Ovary (tissue), 9 donors: ENCODE results near the gene ABI3. TPM values are rescaled to one million over a fixed set of nuclear protein-coding genes. Genes with fewer than 3 reads are reported as not detected.

ENCODE experiments used
- DNase-seq, 5 donors: peaks; one replicate each; pipeline ENCODE4 v3.0.0-alpha.2; 2019 to 2020
- H3K27ac ChIP-seq, 2 donors: fragments of 200-600 bp; one replicate each; pipeline versions ENCODE4 v1.5.1 to v1.8.0; 2019 to 2022
- H3K27me3 ChIP-seq: fragments of 200-600 bp; one replicate; pipeline ENCODE4 v1.8.0; 2022
- H3K36me3 ChIP-seq: fragments of 200-600 bp; sonication (generic); one replicate; pipeline ENCODE4 v1.5.1; 2019
- H3K4me1 ChIP-seq: one replicate; pipeline ENCODE4 v1.8.1; 2013; ENCODE audit warnings: mild to moderate bottlenecking, moderate library complexity; ENCODE audit not compliant: insufficient read depth
- H3K4me3 ChIP-seq: fragments of 200-600 bp; sonication (generic); one replicate; pipeline ENCODE4 v1.5.1; 2017
- H3K9me3 ChIP-seq, 2 donors: fragments of 200-600 bp in 1 of 2; sonication (generic) in 1 of 2; one replicate each; pipeline versions ENCODE4 v1.5.1 to v1.8.1; 2013 to 2019; ENCODE audit warnings: mild to moderate bottlenecking in 1 of 2, moderate library complexity in 1 of 2
- EP300 ChIP-seq: sonication (generic); formaldehyde crosslinking; IDR thresholded peaks from one replicate; pipeline ENCODE4 v1.6.1; 2017; ENCODE audit warnings: antibody characterized with exemption
- POLR2A ChIP-seq: fragments of 450-650 bp; IDR thresholded peaks from one replicate; pipeline ENCODE4 v1.6.1; 2017; ENCODE audit warnings: antibody characterized with exemption, mild to moderate bottlenecking, moderate library complexity
- WGBS, 3 donors: extraction: QIAGEN DNeasy Blood & Tissue Kit in 1 of 3; methylation state at CpG; one replicate each; pipeline versions ENCODE4 v1.1.5 to v1.1.7; 2013 to 2017; 5-methylcytosine and 5-hydroxymethylcytosine counted together
- intact Hi-C, 4 donors: fragments of 100-400 bp; cut with DNase I; formaldehyde crosslinking; loops; one replicate each; pipeline versions ENCODE4 v1.11.0 to v1.15.1; 2022 to 2023
- polyA plus RNA-seq, 2 donors: library from polyadenylated mRNA; stranded (reverse); fragments of 200-250 nt in 1 of 2; fragments of 350-450 nt in 1 of 2; fragmentation: Illumina TruSeq in 1 of 2; extraction: RNeasy Lipid Tissue Mini Kit (QIAGEN cat#74804) in 1 of 2; gene quantifications; one replicate each; pipeline ENCODE4 v1.2.3, GENCODE V29; 2013 to 2014
- total RNA-seq, 7 donors: library from RNA; depleted of rRNA in 2 of 7; stranded (reverse); fragments of >200 nt in 2 of 7; fragmentation: NEBNext Ultra II Directional in 3 of 7; extraction: Animal tissue kit (Norgen Biotek cat#: 25700) in 3 of 7; gene quantifications; one replicate each; pipeline versions ENCODE4 v1.1.0 to v1.2.4, GENCODE V29; 2016 to 2023
- TF ChIP-seq, protein P1 (sequence below), 3 donors: fragments of 450-650 bp in 2 of 3; fragments of 200-600 bp in 1 of 3; IDR thresholded peaks; one replicate each; pipeline versions ENCODE4 v1.5.1 to v1.8.0; 2016 to 2022; ENCODE audit warnings: antibody characterized with exemption in 3 of 3, mild to moderate bottlenecking in 1 of 3
- donor health status: DM: no; HTN: no; CAD: no; lungs with moderate emphysema.
- donor health status: DM: no; HTN: no; CAD: no.
- donor health status: Bipolar disorder and iron deficiency.
- donor health status: DM: yes; HTN: yes; CAD: no.
- donor health status: DM: no; HTN: no; CAD: no.
- donor health status: DM: yes; HTN: yes; CAD: no.

ABI3 gene
- total and polyA plus RNA-seq, 9 donors: 2.3 to 6.7 (median 4.4) TPM

DNA sequence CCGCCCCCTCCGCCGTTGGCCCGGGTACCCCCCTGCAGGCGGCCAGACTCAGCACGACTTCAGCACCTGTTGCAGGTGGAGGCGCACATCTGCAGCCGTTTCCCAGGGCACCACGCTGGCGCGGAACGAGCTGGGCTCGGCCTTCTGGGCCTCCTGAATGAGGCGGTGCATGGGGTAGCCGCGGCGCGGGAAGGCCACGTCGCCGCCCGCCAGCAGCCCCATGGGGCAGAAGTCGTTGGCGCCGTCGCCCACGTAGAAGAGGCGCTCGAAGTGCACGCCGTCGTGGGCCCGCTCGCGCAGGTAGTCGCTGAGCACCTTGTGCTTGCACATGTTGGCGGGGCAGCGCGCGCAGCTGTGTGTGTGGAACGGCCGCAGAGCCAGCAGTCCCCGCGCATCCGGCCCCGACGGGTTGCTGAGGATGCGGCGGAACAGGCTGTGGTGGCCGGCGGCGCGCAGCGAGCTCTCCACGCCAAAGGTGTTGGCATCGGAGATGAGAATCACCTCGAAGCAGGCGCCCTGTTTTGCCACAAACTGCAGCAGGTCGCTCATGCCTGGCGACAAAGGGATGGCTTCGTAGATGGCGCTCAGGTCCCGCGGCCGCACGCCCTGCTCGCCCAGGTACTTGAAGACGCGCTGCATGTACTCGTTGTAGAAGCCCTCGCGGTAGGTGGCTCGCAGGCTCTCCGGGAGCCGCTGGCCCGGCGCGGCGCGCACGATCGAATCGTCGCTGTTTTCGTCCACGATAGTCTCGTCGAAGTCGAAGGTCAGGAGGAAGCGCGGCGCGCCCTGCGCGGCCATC, 13.9 kb downstream of the ABI3 start:
- intact Hi-C loops: loop anchor here in 1 of 4 donors (10.0 kb wide), 1 partner anchor 50 kb away; no protein-coding TSS in a partner anchor
- TF ChIP-seq EP300: no peak
- TF ChIP-seq, protein P1, sequence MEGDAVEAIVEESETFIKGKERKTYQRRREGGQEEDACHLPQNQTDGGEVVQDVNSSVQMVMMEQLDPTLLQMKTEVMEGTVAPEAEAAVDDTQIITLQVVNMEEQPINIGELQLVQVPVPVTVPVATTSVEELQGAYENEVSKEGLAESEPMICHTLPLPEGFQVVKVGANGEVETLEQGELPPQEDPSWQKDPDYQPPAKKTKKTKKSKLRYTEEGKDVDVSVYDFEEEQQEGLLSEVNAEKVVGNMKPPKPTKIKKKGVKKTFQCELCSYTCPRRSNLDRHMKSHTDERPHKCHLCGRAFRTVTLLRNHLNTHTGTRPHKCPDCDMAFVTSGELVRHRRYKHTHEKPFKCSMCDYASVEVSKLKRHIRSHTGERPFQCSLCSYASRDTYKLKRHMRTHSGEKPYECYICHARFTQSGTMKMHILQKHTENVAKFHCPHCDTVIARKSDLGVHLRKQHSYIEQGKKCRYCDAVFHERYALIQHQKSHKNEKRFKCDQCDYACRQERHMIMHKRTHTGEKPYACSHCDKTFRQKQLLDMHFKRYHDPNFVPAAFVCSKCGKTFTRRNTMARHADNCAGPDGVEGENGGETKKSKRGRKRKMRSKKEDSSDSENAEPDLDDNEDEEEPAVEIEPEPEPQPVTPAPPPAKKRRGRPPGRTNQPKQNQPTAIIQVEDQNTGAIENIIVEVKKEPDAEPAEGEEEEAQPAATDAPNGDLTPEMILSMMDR (IDR thresholded peaks at IDR 0.05): no peak
- no peak for TF ChIP-seq POLR2A
- no peak overlapping the region for H3K27ac ChIP-seq
- H3K27me3 ChIP-seq: peaks cover 2% of the 10 kb centered on the region
- H3K4me1 ChIP-seq: peaks cover 3% of the 10 kb centered on the region
- H3K9me3 ChIP-seq: no peaks in the 10 kb centered on the region
- H3K36me3 ChIP-seq: no peaks in the 10 kb centered on the region
- no peak for DNase-seq
- 0 to 1% (median 1%) methylated on average over 63 to 95 of the region's 95 CpGs for WGBS, 3 donors
- no peak overlapping the region for H3K4me3 ChIP-seq

DNA sequence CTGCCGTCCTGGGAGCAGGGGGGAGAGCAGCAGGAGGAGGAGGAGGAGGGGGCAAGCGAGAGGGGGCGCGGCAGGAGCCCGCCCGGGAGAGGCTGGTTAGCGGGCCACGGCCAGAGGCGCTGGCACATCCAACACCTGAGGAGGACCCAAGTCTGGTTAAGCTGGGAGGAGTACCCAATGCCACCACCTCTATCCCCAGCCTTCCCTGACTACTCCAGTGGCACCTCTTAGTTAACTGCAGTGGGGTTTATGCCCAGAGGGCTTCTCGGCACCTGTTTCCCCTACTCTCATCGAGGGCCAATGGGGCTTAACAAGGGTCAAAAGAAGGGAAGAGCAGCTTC, 14.5 kb downstream of the ABI3 start:
- intact Hi-C loops: loop anchor here in 1 of 4 donors (10.0 kb wide), 1 partner anchor 50 kb away; no protein-coding TSS in a partner anchor
- DNase-seq: no peak
- Histone ChIP-seq H3K9me3 (no peaks in the 10 kb centered on the region), H3K27ac (no peak overlapping the region), H3K36me3 (no peaks in the 10 kb centered on the region), H3K4me1 (peaks cover 3% of the 10 kb centered on the region), H3K27me3 (peaks cover 2% of the 10 kb centered on the region), H3K4me3 (no peak overlapping the region)
- TF ChIP-seq EP300 (no peak), POLR2A (no peak)
- TF ChIP-seq, protein P1 (IDR thresholded peaks at IDR 0.05): no peak
- WGBS, 3 donors: 14 to 51% (median 16%) methylated on average over 3 to 11 of the region's 11 CpGs

DNA sequence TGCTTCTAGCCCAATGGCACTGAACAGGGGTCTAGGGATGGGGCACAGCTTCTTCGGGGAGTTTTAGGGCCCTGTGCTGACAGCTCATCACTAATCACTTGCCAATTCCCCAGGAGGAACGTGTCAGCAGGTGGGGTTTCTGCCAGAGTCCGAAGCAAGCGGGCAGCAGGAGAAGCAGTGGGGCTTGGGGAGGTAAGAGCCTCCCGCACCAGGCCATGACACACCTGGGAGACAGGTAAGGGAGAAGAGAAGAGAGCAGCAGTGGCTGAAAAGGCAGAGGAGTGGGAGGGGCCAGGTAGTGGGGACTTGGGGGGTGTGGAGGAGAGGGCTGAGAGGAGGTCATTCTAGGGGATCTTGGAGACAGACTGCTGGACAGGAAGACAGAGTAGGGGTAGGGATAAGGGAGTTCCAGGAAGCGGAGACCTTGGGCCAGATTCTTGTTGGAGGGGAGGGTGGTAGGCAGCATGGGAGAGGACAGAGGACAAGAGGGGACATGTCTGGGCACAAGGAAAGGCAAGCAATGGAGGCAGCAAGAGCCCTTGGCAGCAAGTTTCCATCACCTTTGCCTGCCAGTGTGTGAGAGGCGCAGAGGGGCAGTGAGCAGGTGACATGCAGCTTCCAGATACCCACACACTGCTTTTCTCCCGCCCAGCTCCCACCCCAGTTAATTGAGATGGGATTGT, 15.2 kb downstream of the ABI3 start:
- H3K27me3 ChIP-seq: peaks cover 2% of the 10 kb centered on the region
- H3K36me3 ChIP-seq: no peaks in the 10 kb centered on the region
- no peak for DNase-seq
- TF ChIP-seq EP300 (no peak), POLR2A (no peak)
- TF ChIP-seq, protein P1 (IDR thresholded peaks at IDR 0.05): no peak
- no peaks in the 10 kb centered on the region for H3K9me3 ChIP-seq
- H3K4me1 ChIP-seq: peaks cover 3% of the 10 kb centered on the region
- H3K4me3 ChIP-seq: no peak overlapping the region
- intact Hi-C loops: loop anchor here in 1 of 4 donors (10.0 kb wide), 1 partner anchor 51 kb away; no protein-coding TSS in a partner anchor
- H3K27ac ChIP-seq: no peak overlapping the region
- WGBS, 3 donors: 64 to 67% (median 66%) methylated on average over 8 of the region's 8 CpGs

DNA sequence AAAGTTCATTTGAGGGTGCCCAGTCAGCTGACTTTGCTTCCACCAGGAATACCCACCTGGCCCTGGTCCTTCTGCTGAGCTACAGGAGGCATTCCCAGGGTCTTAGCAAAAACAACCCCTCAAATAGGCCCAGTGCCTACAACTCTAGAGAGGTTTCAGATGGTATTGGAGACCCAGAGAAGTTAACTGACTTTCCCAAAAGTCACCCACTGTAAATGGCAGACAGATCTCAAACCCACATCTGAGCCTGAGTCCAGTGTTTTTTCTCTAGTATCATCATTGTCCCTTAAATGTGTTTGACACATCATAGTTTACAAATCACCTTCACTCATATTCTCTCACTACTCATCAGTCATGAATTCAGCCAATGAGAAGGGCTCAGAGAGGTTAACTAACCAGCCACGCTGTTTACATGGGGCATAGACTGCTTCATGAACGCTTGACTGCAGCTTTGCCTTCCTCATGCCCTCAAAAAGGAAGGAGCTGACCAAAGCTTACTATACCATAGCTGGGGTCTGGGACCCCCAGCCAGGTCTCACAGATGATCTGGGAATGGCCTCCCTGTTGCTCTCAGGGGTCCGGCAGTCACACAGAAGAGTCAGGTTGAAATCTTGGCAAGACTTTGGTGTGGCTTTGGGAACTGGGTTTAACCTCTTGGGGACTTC, 16.4 kb downstream of the ABI3 start:
- peaks cover 2% of the 10 kb centered on the region for H3K27me3 ChIP-seq
- H3K4me3 ChIP-seq: no peak overlapping the region
- no peaks in the 10 kb centered on the region for H3K36me3 ChIP-seq
- DNase-seq: no peak
- intact Hi-C loops: loop anchor here in 1 of 4 donors (10.0 kb wide), 1 partner anchor 52 kb away; no protein-coding TSS in a partner anchor
- TF ChIP-seq, protein P1 (IDR thresholded peaks at IDR 0.05): no peak
- TF ChIP-seq POLR2A (no peak), EP300 (no peak)
- peaks cover 3% of the 10 kb centered on the region for H3K4me1 ChIP-seq
- WGBS, 3 donors: 26 to 60% (median 48%) methylated on average over 3 of the region's 3 CpGs
- no peaks in the 10 kb centered on the region for H3K9me3 ChIP-seq
- no peak overlapping the region for H3K27ac ChIP-seq
